Spinal cord (tissue), 9 donors: ENCODE results near the gene GNRHR. TPM values are rescaled to one million over a fixed set of nuclear protein-coding genes. Genes with fewer than 3 reads are reported as not detected.

Experiments
- DNase-seq, 6 donors: peaks; one replicate each; pipeline versions ENCODE4 v3.0.0 to v3.0.0-alpha.2; 2013 to 2015; ENCODE audit warnings: low spot score in 6 of 6, low read depth in 4 of 6
- H3K27ac ChIP-seq: one replicate; pipeline ENCODE4 v1.5.1; 2013; ENCODE audit warnings: low read depth, low read length, control low read depth
- H3K27me3 ChIP-seq: one replicate; pipeline ENCODE4 v1.6.1; 2013; ENCODE audit warnings: low read length; ENCODE audit not compliant: control insufficient read depth, insufficient read depth
- H3K36me3 ChIP-seq: one replicate; pipeline ENCODE4 v1.6.1; 2013; ENCODE audit warnings: low read length; ENCODE audit not compliant: control insufficient read depth, insufficient read depth
- H3K4me1 ChIP-seq: one replicate; pipeline ENCODE4 v1.6.1; 2013; ENCODE audit warnings: low read length; ENCODE audit not compliant: control insufficient read depth, insufficient read depth
- H3K4me3 ChIP-seq: one replicate; pipeline ENCODE4 v1.5.1; 2013; ENCODE audit warnings: low read depth, low read length, control low read depth
- H3K9me3 ChIP-seq: one replicate; pipeline ENCODE4 v1.6.1; 2013; ENCODE audit warnings: low read length; ENCODE audit not compliant: control insufficient read depth, insufficient read depth
- polyA plus RNA-seq, 2 donors: library from polyadenylated mRNA; unstranded; fragments of 120-200 nt; gene quantifications; one replicate each; pipeline ENCODE4 v1.2.1, GENCODE V29; 2013; ENCODE audit not compliant: insufficient read length in 2 of 2
- small RNA-seq: library from RNA; depleted of rRNA; stranded (forward); fragments of <200 nt; gene quantifications from one replicate; pipeline ENCODE3, GENCODE V24; 2014; ENCODE audit warnings: low replicate concordance
- total RNA-seq, 2 donors: library from RNA; depleted of rRNA in 1 of 2; stranded (reverse); fragments of 120-200 nt in 1 of 2; fragments of >200 nt in 1 of 2; gene quantifications; one replicate each; pipeline versions ENCODE4 v1.2.3 to v1.2.4, GENCODE V29; 2013 to 2014

GNRHR gene
- total and polyA plus RNA-seq, 4 donors = 0.10 to 1.2 (median 0.89) TPM; not detected in 1

DNA sequence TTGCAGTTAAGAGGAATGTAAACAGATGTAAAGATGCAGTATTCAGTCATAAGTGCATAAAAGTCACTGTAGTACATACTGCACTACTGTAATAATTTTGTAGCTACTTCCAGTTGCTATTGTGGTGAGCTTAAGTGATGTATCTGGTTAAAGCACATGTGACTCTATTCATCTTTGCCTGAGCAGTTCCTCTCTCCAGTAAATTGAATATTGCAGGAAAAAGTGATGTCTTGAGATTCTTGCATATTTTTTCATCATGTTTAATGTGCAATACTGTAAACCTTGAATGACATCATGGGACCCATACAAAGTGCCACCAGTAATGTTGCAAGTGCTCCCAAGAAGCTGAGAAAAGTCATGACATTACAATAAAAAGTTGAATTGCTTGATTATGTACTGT lies 62.9 kb downstream of the GNRHR start:
- Histone ChIP-seq H3K4me1 (no peaks in the 10 kb centered on the region), H3K27me3 (no peaks in the 10 kb centered on the region), H3K36me3 (no peaks in the 10 kb centered on the region), H3K27ac (no peak overlapping the region), H3K4me3 (no peak overlapping the region), H3K9me3 (peaks cover 3% of the 10 kb centered on the region)
- no peak for DNase-seq

Small RNA genes lying within 50 kb of the gene (small RNA-seq; reads per million reads assigned to genes)
- not detected for gene RF00091

Other genes with a start within 250 kb of the GNRHR start
- 10 to 100 TPM; 35.1 to 44.6 TPM for gene CENPC, start 208.9 kb downstream of the GNRHR start, total RNA-seq
- 10 to 100 TPM; 14.5 to 14.9 TPM for gene CENPC, start 208.9 kb downstream of the GNRHR start, polyA plus RNA-seq
- gene STAP1, start 195.7 kb downstream of the GNRHR start, total RNA-seq = under 1 TPM in 1 of 2 donors, not detected in 1; 0.30 TPM
- not detected for gene STAP1, start 195.7 kb downstream of the GNRHR start, polyA plus RNA-seq
- 10 to 100 TPM; 76.6 to 91.0 TPM for gene UBA6, start 53.2 kb downstream of the GNRHR start, total RNA-seq
- gene UBA6, start 53.2 kb downstream of the GNRHR start, polyA plus RNA-seq = 10 to 100 TPM; 46.6 to 52.3 TPM
- gene TMPRSS11D, start 129.6 kb upstream of the GNRHR start, total RNA-seq = not detected
- gene TMPRSS11D, start 129.6 kb upstream of the GNRHR start, polyA plus RNA-seq = not detected
- gene TMPRSS11A, start 209.1 kb upstream of the GNRHR start, total RNA-seq = not detected
- under 1 TPM in 1 of 2 donors, not detected in 1; 0.05 TPM for gene TMPRSS11A, start 209.1 kb upstream of the GNRHR start, polyA plus RNA-seq